CD14-positive monocyte (primary cell): ENCODE results near the gene LYRM2. TPM values are rescaled to one million over a fixed set of nuclear protein-coding genes. Genes with fewer than 3 reads are reported as not detected.

Experiments used
- DNase-seq, 3 donors: peaks; one replicate each; pipeline ENCODE4 v3.0.0-alpha.2; 2011 to 2022
- H2AFZ ChIP-seq: 2 replicates; pipeline ENCODE4 v1.6.0; 2012; ENCODE audit warnings: mild to moderate bottlenecking, low read depth, low read length, inconsistent platforms; ENCODE audit not compliant: insufficient read depth, poor library complexity, severe bottlenecking
- H3K27ac ChIP-seq, 2 donors: 1 replicate in 1 of 2; 2 replicates in 1 of 2; pipeline ENCODE4 v1.5.1; 2012 to 2013; ENCODE audit warnings: low read length in 2 of 2, control low read depth in 1 of 2, inconsistent platforms in 1 of 2, low read depth in 1 of 2, mild to moderate bottlenecking in 1 of 2
- H3K27me3 ChIP-seq, 2 donors: one replicate each; pipeline versions ENCODE4 v1.6.0 to v1.6.1; 2011 to 2013; ENCODE audit warnings: low read length in 2 of 2; ENCODE audit not compliant: control insufficient read depth in 2 of 2, insufficient read depth in 2 of 2
- H3K36me3 ChIP-seq, 2 donors: replicated peaks in 1 of 2; 1 replicate in 1 of 2; 2 replicates in 1 of 2; pipeline versions ENCODE4 v1.5.1 to v1.6.1; 2012 to 2013; ENCODE audit warnings: low read length in 2 of 2, control low read depth in 1 of 2, inconsistent platforms in 1 of 2, mild to moderate bottlenecking in 1 of 2; ENCODE audit not compliant: insufficient read depth in 2 of 2, control insufficient read depth in 1 of 2
- H3K4me1 ChIP-seq, 2 donors: 1 replicate in 1 of 2; 2 replicates in 1 of 2; pipeline versions ENCODE4 v1.5.1 to v1.6.1; 2012 to 2013; ENCODE audit warnings: low read length in 2 of 2, control low read depth in 1 of 2, inconsistent platforms in 1 of 2, mild to moderate bottlenecking in 1 of 2, moderate library complexity in 1 of 2; ENCODE audit not compliant: insufficient read depth in 2 of 2, control insufficient read depth in 1 of 2
- H3K4me2 ChIP-seq: replicated peaks from 2 replicates; pipeline ENCODE3; 2012; ENCODE audit warnings: low read length, moderate library complexity, mild to moderate bottlenecking; ENCODE audit not compliant: poor library complexity, severe bottlenecking; ENCODE audit errors: extremely low read depth
- H3K4me3 ChIP-seq, 3 experiments: fragments of 200-600 bp in 1 of 3; sonication (generic) in 1 of 3; replicated peaks in 1 of 3; 1 replicate in 2 of 3; 2 replicates in 1 of 3; pipeline ENCODE4 v1.5.1; 2011 to 2013; ENCODE audit warnings: low read length in 3 of 3, mild to moderate bottlenecking in 3 of 3, control low read depth in 2 of 3, low read depth in 2 of 3, inconsistent platforms in 1 of 3, moderate library complexity in 1 of 3
- H3K79me2 ChIP-seq: 2 replicates; pipeline ENCODE4 v1.6.0; 2012; ENCODE audit warnings: mild to moderate bottlenecking, control low read depth, inconsistent platforms, low read length, moderate library complexity; ENCODE audit not compliant: insufficient read depth
- H3K9ac ChIP-seq: 2 replicates; pipeline ENCODE4 v1.6.0; 2017; ENCODE audit warnings: low read length, mild to moderate bottlenecking; ENCODE audit not compliant: insufficient read depth, poor library complexity, severe bottlenecking
- H3K9me3 ChIP-seq, 2 donors: replicated peaks in 1 of 2; 1 replicate in 1 of 2; 2 replicates in 1 of 2; pipeline versions ENCODE4 v1.5.1 to v1.6.1; 2012 to 2013; ENCODE audit warnings: low read length in 2 of 2, control low read depth in 1 of 2; ENCODE audit not compliant: control insufficient read depth in 1 of 2, insufficient read depth in 1 of 2
- H4K20me1 ChIP-seq: 2 replicates; pipeline ENCODE4 v1.6.0; 2012; ENCODE audit warnings: mild to moderate bottlenecking, low read length, control low read depth, moderate library complexity; ENCODE audit not compliant: insufficient read depth
- H3K27ac Mint-ChIP-seq, 7 donors: one replicate each; pipeline ENCODE4 v1.8.0; 2020; ENCODE audit warnings: mild to moderate bottlenecking in 7 of 7, mixed read lengths in 7 of 7, moderate library complexity in 6 of 7, inconsistent platforms in 2 of 7
- H3K27me3 Mint-ChIP-seq, 3 donors: one replicate each; pipeline ENCODE4 v1.8.0; 2021 to 2022; ENCODE audit warnings: low read depth in 3 of 3, mild to moderate bottlenecking in 3 of 3, mixed read lengths in 3 of 3, moderate library complexity in 3 of 3, inconsistent platforms in 1 of 3
- H3K36me3 Mint-ChIP-seq, 2 donors: one replicate each; pipeline ENCODE4 v1.8.0; 2020; ENCODE audit warnings: mixed read lengths in 2 of 2, inconsistent platforms in 1 of 2, mild to moderate bottlenecking in 1 of 2
- H3K4me1 Mint-ChIP-seq: one replicate; pipeline ENCODE4 v1.8.0; 2020; ENCODE audit warnings: mild to moderate bottlenecking, mixed read lengths
- H3K4me3 Mint-ChIP-seq, 2 donors: one replicate each; pipeline ENCODE4 v1.8.0; 2020; ENCODE audit warnings: mild to moderate bottlenecking in 2 of 2, mixed read lengths in 2 of 2, moderate library complexity in 1 of 2
- H3K9me3 Mint-ChIP-seq, 7 donors: one replicate each; pipeline ENCODE4 v1.8.0; 2020 to 2022; ENCODE audit warnings: mixed read lengths in 7 of 7, mild to moderate bottlenecking in 6 of 7, moderate library complexity in 6 of 7, inconsistent platforms in 2 of 7
- CTCF ChIP-seq: fragments of 200-600 bp; IDR thresholded peaks from one replicate; pipeline ENCODE4 v1.8.0; 2022; ENCODE audit warnings: antibody characterized with exemption, mild to moderate bottlenecking
- WGBS: methylation state at CpG from one replicate; pipeline ENCODE4 v1.1.5; 2013; ENCODE audit warnings: missing lambda C conversion rate; ENCODE audit not compliant: insufficient coverage; 5-methylcytosine and 5-hydroxymethylcytosine counted together
- intact Hi-C, 2 donors: fragments of 100-400 bp; cut with micrococcal nuclease; formaldehyde crosslinking; loops; one replicate each; pipeline versions ENCODE4 v1.15.0 to v1.15.1; 2023
- polyA plus RNA-seq, 3 donors: library from polyadenylated mRNA; depleted of rRNA in 1 of 3; unstranded in 2 of 3; stranded (reverse) in 1 of 3; fragments of 300-500 nt in 2 of 3; fragments of >200 nt in 1 of 3; fragmentation: Illumina TruSeq in 2 of 3; gene quantifications; 1 replicate in 2 of 3; 2 replicates in 1 of 3; pipeline ENCODE4 v1.2.3, GENCODE V29; 2012 to 2021

The LYRM2 gene
- polyA plus RNA-seq, 3 donors: 13.2 to 64.0 (median 58.1) TPM

- intact Hi-C loops: no loop called here
- H3K36me3 ChIP-seq: peaks cover 74 to 94% of the 10 kb centered on the region in 2 donors
- no peak overlapping the region for H3K27ac ChIP-seq
- H3K9ac ChIP-seq: no peak overlapping the region
- Mint-ChIP-seq H3K4me3 (no peak overlapping the region), H3K9me3 (no peaks in the 10 kb centered on the region), H3K27ac (no peak overlapping the region), H3K27me3 (no peaks in the 10 kb centered on the region), H3K36me3 (peaks cover 84 to 85% of the 10 kb centered on the region in 2 donors), H3K4me1 (no peaks in the 10 kb centered on the region)
- H3K9me3 ChIP-seq: no peaks in the 10 kb centered on the region
- WGBS: no CpG with 5 or more reads among the region's 3 CpGs
- H3K4me3 ChIP-seq: no peak overlapping the region
- H2AFZ ChIP-seq: no peak overlapping the region
- no peaks in the 10 kb centered on the region for H3K4me1 ChIP-seq
- no peaks in the 10 kb centered on the region for H3K27me3 ChIP-seq
- no peak for TF ChIP-seq CTCF
- no peak for DNase-seq
- no peaks in the 10 kb centered on the region for H4K20me1 ChIP-seq
- no peak overlapping the region for H3K4me2 ChIP-seq
- no peaks in the 10 kb centered on the region for H3K79me2 ChIP-seq
These were observed 40.0 kb upstream of the LYRM2 start for GRCh38 chr6:89678531-89678930.

- Histone ChIP-seq H2AFZ (no peak overlapping the region), H3K9me3 (no peaks in the 10 kb centered on the region), H3K4me1 (no peaks in the 10 kb centered on the region), H3K36me3 (peaks cover 81 to 95% of the 10 kb centered on the region in 2 donors), H3K9ac (no peak overlapping the region), H3K79me2 (no peaks in the 10 kb centered on the region), H3K27me3 (no peaks in the 10 kb centered on the region), H4K20me1 (no peaks in the 10 kb centered on the region), H3K4me3 (no peak overlapping the region), H3K4me2 (no peak overlapping the region), H3K27ac (no peak overlapping the region)
- Mint-ChIP-seq H3K36me3 (peaks cover 82 to 83% of the 10 kb centered on the region in 2 donors), H3K4me3 (no peak overlapping the region), H3K9me3 (no peaks in the 10 kb centered on the region), H3K4me1 (no peaks in the 10 kb centered on the region), H3K27ac (no peak overlapping the region), H3K27me3 (no peaks in the 10 kb centered on the region)
- TF ChIP-seq CTCF: no peak
- WGBS: 89% methylated on average over 3 of the region's 7 CpGs
- DNase-seq: no peak
- intact Hi-C loops: no loop called here
These were observed 37.6 kb upstream of the LYRM2 start for GRCh38 chr6:89675949-89676748.
